Ishikawa (cell line): ENCODE results near the gene HMX2.

Source experiments
- CEBPB ChIP-seq: IDR thresholded peaks from 2 replicates; pipeline ENCODE4 v1.6.1; 2012
- CREB1 ChIP-seq: IDR thresholded peaks from 2 replicates; pipeline ENCODE4 v1.6.1; 2012; ENCODE audit warnings: low read depth
- EP300 ChIP-seq: IDR thresholded peaks from 2 replicates; pipeline ENCODE4 v1.6.1; 2012; ENCODE audit warnings: borderline replicate concordance
- FOXM1 ChIP-seq: IDR thresholded peaks from 2 replicates; pipeline ENCODE4 v1.6.1; 2012; ENCODE audit warnings: low read depth, borderline replicate concordance
- MAX ChIP-seq: IDR thresholded peaks from 2 replicates; pipeline ENCODE4 v1.6.1; 2012
- NFIC ChIP-seq: IDR thresholded peaks from 2 replicates; pipeline ENCODE4 v1.6.1; 2012
- RAD21 ChIP-seq: IDR thresholded peaks from 2 replicates; pipeline ENCODE4 v1.6.1; 2012; ENCODE audit warnings: low read depth
- TAF1 ChIP-seq: IDR thresholded peaks from 2 replicates; pipeline ENCODE4 v1.6.1; 2012; ENCODE audit warnings: low read depth, mild to moderate bottlenecking
- ZBTB7A ChIP-seq: IDR thresholded peaks from 2 replicates; pipeline ENCODE4 v1.6.1; 2012; ENCODE audit warnings: low read depth
- TF ChIP-seq, protein P1 (sequence below): IDR thresholded peaks from 2 replicates; pipeline ENCODE4 v1.6.1; 2012
- TF ChIP-seq, protein P2 (sequence below): IDR thresholded peaks from 2 replicates; pipeline ENCODE4 v1.6.1; 2012; ENCODE audit warnings: low read depth, mild to moderate bottlenecking

- TF ChIP-seq MAX (no peak), TAF1 (no peak), FOXM1 (no peak), EP300 (no peak), ZBTB7A (no peak), RAD21 (no peak), NFIC (no peak), CREB1 (no peak), CEBPB (no peak)
- TF ChIP-seq, protein P1, sequence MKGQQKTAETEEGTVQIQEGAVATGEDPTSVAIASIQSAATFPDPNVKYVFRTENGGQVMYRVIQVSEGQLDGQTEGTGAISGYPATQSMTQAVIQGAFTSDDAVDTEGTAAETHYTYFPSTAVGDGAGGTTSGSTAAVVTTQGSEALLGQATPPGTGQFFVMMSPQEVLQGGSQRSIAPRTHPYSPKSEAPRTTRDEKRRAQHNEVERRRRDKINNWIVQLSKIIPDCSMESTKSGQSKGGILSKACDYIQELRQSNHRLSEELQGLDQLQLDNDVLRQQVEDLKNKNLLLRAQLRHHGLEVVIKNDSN: no peak
- TF ChIP-seq, protein P2, sequence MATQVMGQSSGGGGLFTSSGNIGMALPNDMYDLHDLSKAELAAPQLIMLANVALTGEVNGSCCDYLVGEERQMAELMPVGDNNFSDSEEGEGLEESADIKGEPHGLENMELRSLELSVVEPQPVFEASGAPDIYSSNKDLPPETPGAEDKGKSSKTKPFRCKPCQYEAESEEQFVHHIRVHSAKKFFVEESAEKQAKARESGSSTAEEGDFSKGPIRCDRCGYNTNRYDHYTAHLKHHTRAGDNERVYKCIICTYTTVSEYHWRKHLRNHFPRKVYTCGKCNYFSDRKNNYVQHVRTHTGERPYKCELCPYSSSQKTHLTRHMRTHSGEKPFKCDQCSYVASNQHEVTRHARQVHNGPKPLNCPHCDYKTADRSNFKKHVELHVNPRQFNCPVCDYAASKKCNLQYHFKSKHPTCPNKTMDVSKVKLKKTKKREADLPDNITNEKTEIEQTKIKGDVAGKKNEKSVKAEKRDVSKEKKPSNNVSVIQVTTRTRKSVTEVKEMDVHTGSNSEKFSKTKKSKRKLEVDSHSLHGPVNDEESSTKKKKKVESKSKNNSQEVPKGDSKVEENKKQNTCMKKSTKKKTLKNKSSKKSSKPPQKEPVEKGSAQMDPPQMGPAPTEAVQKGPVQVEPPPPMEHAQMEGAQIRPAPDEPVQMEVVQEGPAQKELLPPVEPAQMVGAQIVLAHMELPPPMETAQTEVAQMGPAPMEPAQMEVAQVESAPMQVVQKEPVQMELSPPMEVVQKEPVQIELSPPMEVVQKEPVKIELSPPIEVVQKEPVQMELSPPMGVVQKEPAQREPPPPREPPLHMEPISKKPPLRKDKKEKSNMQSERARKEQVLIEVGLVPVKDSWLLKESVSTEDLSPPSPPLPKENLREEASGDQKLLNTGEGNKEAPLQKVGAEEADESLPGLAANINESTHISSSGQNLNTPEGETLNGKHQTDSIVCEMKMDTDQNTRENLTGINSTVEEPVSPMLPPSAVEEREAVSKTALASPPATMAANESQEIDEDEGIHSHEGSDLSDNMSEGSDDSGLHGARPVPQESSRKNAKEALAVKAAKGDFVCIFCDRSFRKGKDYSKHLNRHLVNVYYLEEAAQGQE: no peak
Measured at GRCh38 chr10:123134343-123134914, 13.5 kb upstream of the HMX2 start.
